Stimulated activated CD8-positive, alpha-beta memory T cell treated with anti-CD3 and anti-CD28 coated beads, Interleukin-4, amount 100 ng/mL, for 24 hours (primary cell): ENCODE measurements around the gene STT3B.
A peak's percentile ranks its signal among the peaks of the same experiment; 100 is the strongest.
"Not testable (repeated sequence)": the region's sequence is repeated elsewhere in the genome, so short reads cannot be mapped to it uniquely, and the experiment has no call there.

Source experiments
- DNase-seq: peaks from one replicate; pipeline ENCODE4 v3.0.0-alpha.2; 2020; ENCODE audit warnings: low read depth

Gene STT3B

DNA sequence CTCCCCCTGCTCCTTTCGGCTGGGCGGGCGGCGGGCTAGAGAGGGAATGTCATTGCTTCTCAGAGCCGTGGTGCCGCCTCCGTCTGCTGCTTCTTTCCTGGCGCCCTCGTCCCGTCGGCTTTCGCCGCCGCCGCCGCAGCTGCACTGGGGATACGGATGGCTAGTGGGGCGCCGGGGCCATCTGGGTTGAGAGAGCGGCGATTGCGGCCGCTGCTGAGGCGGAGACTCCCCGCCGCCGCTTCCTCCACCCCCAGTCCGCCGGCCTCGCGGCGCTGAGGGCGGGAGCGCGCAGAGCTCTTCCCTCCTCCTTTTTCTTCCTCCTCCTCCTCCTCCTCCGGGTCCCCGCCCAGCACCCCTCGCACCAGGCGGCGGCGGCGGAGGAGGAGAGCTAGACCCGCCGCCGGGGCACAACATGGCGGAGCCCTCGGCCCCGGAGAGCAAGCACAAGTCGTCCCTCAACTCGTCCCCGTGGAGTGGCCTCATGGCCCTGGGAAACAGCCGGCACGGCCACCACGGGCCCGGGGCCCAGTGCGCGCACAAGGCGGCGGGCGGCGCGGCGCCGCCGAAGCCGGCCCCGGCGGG lies at the start of gene STT3B:
TSS of gene STT3B (plus strand) at position 339 of the 582 bp plus-strand sequence. CDS start at position 413, 74 bp downstream.
- DNase-seq = peak; percentile 76

DNA sequence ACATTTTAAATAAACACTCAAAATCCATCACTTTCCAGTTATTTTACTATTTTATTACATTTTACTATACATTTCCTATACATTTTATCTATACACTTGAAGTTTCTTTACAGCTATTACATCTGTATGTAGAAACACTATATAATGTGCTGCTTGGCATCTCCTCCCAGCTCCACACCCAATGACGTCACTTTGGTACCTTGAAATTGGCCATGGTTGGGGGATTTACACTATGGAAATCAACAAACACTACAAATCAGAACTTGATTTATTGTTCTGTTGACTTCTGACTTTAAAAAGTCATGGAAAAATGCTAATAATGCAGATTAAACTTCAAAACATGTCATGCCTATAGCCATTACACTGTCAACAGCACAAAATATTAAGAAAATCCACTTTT lies 48.9 kb upstream of the STT3B start:
- DNase-seq = no peak

DNA sequence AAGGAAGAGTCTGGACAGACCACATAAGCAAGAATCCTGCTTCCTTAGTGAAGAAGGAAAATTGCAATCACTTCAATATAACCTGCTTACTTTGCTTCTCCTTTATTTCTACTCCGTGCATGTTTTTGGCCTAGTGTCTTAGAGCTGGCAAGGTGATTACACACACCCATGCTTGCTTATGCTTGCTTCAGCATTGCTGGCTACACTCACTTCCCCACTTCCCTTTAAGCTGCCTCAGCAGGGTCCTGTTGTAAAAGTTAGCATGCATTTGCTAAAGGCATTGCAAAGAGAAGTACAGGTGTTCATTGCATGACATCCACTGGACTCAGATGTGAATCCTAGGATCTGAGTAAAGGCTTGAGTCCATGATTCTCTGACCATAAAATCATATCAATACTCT lies 47.5 kb upstream of the STT3B start:
- DNase-seq = no peak

DNA sequence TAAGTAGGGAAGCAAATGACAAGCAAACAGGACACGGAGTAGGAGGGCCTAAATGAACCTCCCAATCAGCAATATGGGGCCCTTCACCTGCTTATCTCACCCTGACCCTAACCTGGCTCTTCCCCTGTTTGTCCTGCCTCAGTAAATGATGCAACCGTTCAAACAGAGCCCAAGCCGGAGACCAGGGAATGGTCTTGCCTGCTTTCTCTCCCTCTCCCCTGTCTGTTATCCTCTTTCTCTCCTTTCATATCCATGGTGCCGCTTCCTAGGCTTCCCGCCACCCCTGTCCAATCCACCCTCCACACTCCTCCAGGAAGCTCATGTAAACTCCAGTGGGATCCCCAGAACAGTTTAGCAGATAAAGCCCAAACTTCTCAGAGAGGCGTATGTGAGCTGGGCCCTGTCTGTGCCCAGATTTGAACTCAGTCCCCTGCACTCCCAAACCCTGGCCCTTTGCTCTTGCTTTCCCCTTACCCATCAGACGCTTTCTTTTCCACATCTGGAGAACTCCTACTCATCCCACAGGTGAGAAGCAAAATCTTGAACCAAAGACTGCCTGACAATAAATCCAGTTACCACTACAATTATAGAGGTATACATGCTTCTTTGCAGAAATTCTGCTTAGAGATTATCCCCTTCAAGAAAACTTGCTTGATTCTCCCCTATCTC lies 45.7 kb upstream of the STT3B start:
- no peak for DNase-seq

DNA sequence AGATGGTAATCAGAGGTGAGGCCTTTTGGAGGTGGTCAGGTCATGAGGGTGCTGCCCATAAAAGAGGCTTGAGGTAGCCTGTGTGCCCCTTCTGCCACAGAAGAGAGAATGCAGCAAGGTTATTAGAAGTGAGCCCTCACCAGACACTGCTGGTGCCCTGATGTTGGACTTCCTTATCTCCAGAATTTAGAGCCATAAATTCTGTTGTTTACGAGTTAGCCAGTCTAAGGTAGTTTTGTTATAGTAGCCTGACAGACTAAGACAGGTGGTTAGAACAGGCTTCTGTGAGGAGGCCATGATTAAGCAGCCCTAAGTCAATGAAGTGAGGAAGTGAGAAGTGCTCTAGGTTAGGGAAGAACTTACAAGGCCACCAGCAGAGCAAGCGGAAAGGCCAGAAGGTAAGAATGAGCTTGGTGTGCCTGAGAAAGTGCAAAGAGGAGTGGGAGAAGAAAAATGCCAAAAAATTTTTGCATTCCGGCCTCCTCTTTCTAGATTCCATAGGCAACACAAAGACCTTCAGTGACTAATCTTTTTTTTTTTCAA lies 44.2 kb upstream of the STT3B start:
- no peak for DNase-seq

DNA sequence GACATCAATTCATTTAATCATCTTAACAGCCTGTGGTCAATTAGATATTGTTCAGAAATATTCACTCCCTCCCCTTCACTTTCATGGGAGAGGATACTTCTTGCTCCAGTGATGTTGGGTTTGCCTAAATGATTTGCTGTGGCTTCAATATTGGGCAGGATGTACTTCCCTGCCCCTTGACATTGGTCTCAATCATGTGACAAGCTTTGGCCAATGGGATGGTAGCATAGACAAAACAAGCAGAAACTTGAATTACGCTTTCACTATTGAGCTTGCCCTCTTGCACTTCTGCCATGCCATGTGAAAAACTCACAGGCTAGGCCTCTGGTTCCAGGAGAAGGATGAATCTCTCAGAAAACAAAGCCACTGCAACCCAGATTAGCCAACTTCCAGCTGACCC lies 42.2 kb upstream of the STT3B start:
- DNase-seq = no peak

DNA sequence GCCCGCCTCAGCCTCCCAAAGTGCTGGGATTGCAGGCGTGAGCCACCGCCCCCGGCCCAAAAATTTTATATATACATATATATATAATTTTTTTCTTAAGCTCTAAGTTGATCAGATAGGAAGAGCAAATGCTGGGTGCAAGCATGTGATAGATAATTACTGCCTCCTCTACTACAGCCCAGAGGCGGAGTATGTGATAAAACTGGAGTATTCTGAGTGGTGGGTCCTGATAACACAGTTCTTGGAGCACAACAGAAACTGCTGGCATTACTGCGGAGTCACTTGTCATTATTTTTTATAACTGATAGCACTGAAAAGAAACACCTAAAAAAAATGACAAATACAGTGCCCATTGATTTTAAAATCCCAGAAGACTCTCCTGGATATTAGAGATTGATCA lies 41.1 kb upstream of the STT3B start:
- no peak for DNase-seq

DNA sequence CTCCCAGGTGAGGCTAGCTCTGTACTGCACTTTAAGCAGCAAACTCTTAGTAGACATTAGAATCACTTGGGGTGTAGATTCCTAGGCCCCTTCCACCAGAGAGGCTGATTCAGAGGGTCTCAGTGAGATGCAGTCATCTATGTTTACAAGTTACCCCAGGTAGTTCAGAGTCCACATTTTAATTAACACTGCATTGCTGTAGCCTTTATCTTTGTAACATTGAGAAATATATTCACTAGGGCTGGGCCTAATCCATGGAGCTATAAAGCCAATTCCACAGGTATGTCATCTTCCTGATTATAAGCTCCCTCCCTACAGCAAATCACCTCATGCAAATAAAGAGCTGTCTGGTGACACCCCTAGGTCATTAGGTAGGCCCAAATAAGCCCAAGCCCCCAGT lies 39.6 kb upstream of the STT3B start:
- DNase-seq = no peak

DNA sequence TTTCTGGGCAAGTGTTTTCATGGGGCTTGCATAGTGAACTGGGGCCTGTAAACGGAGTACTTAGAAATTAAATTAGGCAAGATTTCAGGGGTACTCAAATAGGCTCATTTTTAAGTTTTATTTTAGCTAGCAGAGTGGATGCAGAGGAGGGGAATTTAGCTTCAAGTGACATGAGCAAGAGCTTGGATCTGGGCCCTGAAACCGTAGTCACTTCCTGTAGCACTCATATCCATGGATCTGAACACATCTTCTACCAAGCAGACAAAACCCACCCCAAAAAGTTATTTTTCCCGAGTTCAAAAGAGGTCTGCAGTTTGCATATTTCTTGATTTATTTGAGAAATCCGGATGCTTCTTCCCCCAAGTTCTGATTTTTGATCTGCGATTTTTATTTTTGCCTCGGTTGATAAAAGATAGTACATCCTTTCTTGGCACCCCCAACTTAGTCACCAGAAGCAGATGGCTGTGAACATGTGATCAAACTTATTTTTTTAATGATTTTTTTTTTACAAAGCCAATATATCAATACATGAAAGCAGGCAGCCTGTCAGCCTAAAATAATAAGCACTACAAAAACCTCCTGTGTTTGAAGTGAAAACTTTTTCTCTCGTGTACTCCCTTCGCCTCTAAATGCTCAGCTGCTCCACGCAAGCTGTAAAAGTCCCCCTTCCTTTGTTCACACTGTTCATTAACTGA lies 36.6 kb upstream of the STT3B start:
- no peak for DNase-seq

DNA sequence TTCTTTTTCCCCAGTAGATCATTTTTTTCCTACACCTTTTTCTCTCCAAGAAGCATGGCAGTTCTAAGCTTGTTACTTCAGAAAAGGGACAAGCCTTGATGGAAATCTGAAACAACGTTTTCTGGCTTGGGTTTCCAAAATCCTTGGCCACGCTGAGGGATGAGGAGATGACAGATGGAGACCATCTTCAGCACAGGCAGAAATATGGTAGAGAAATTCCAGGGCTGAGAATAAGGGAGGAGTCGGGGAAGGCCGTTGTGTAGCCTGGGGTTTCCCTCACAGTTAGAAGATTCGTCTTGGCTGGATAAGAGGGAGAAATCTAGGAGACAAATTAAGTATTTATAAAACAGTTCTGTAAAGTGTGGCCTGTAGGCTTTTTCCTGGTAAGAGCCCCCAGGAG lies 33.9 kb upstream of the STT3B start:
- no peak for DNase-seq

DNA sequence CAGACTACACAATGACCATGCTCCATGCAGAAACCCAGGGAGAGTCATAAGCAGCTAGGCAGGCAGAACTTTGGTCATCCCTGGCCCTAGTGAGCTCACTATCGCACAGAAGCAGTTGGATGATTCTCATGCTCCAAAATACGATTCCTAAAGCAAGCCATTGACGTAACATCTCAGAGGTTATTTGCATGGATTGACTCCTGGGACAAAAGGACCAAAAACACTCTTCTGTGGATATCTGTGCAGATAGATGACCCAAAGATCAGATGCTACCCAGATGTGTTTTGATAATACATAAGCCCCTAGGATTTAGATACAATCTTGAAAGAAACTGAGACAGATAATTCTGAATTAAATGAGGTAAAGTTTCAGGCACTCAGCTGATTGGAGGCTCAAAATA lies 33.4 kb upstream of the STT3B start:
- DNase-seq = no peak

DNA sequence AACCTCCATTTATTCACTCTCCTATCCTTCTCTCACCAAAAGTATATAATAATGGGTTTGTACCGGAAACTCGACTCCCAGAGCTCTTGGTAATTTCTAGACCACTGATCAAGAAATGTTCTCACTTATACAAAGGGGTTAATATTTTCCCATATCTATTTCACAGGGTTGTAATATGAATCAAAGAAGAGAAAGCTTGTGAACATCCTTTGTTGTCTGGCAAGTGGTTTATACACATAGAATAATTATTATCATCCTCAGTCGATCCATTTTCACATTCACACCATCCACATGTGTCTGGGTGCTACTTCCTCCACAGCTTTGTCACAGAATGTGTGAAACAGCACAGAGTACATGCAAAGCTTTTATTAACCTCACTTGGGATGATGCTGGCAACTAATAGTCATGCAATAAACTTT lies 29.9 kb upstream of the STT3B start:
- DNase-seq = no peak

DNA sequence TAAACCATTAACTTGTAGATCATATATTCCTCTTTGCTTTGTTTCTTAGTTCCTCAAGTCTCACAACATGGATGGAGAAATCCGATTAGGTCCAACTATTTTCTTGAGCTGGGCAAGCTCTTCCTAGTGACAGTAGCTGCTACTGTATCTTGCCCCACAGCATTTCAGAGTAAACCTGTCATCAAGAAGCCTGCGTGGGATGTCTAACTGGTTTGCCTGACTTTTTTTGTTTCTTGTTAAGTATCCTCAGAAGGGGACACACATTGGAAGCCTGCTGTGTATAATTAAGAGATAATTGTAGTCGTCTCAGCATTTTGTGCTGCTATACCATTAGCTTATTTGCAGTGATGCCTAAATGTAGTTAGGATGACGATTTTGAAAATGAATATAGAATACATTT lies 29.3 kb upstream of the STT3B start:
- DNase-seq = no peak

DNA sequence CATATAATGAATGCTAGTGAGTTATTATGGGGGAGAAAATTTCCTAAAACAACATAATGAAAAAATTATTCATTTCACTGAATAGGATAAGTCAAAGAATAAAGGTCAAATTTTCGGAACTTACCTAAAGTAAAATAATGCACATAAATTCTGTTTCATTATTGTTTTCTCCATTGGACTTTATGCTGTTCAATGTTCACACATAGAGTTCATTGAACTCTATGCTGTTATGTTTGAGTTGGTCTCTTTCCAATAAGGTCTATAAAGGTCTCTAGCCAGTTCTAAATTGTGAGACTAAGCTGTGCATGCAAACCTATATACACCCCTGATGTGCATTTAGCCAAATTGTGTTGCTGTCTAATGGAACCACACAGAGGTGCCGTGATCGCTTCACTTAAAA lies 28.5 kb upstream of the STT3B start:
- DNase-seq = no peak

DNA sequence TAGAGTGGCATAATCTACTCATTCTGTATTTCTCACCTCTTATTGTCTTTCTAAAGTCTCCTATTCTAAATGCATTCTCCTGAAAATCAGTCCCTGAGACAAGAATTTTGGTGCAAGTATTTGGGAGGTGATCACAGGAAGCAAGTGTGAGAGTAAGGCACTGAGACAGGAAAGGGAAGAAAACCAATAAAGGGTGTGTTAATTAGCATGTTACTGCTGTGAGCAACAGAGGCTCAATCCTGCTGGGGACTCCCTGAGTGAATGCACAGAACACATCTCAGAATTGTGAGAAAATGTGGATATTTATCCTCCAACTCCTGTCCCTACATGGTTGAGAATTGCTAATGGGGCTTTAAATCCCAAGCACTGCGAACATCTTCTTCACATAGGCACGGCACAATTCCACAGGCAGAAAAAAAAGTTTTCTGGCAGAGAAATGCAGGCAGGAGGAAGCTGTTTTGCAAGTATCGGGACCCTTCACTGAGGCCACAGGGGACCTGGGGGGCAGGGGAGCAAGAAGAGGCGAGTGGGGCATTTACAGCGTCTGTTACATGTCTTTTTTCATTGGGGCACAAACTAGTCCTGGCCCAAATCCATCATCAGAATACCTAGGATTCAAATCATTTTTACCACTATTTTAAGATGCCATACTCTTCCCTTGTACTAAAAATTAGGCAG lies 27.2 kb upstream of the STT3B start:
- no peak for DNase-seq

DNA sequence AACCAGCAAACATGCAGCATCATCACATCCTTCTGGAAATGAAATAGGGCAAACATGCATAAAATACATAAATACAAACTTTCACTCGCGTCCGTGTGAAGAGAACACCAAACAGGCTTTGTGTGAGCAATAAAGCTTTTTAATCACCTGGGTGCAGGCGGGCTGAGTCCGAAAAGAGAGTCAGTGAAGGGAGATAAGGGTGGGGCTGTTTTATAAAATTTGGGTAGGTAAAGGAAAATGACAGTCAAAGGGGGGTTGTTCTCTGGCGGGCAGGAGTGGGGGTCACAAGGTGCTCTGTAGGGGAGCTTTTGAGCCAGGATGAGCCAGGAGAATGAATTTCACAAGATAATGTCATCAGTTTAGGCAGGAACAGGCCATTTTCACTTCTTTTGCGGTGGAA lies 26.2 kb upstream of the STT3B start:
- not testable (repeated sequence) for DNase-seq

DNA sequence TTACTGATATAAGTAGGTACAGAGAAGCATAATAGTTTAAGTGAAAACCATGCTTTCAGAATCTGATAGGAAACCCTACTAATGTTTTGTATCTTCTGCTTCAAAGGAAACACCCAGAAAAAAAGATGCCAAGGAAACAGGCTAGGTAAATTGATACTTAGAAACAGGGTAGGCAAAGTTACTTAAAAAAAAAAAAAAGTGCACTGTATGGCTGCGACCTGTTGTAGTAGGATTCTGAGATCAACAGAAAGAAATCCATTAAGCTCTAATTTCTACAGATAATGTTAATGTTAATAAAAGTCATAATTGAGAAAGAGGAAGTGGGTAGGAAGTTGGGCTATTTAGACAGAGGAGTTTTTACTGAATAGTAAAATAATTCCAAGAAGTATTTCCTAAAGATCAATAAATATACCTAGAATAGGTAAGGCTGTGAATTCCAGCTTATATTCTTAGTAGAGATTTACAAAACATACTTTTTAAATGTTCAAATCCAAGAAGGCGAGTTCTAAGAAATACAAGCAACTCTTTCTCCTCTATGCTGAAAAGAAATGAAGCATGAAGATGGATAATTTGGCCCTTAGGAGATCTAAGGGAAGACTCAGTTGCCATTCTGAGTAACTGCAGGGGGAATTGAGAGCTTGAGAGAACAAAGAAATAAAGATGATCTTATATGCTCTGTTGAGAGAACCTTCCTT lies 24.1 kb upstream of the STT3B start:
- DNase-seq = no peak

DNA sequence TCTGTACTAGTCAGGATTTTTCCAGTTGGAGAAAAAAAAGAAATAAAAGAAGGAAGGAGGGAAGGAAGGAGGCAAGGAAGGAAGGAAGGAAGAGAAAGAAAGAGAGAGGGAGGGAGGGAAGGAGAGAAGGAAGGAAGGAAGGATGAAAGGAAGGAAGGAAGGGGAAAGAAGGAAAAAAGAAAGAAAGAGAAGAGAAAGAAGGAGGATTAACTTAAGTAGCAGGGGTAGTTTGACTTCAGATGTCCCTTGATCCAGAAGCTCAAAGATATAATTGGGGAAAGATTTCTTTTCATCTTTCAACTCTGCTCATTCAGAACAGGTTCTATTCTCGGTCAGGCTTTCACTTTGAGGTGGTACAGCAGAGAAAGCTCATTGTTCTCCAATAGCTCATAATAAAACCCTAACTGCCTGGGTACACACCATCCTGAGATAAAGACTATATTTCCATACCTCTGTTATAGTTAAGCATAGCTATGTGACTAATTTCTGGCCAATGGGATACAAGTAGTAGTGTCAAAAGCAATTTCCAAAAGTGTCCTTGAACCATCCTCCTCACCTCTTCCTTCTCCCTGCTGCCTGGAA lies 23.5 kb upstream of the STT3B start:
- no peak for DNase-seq

DNA sequence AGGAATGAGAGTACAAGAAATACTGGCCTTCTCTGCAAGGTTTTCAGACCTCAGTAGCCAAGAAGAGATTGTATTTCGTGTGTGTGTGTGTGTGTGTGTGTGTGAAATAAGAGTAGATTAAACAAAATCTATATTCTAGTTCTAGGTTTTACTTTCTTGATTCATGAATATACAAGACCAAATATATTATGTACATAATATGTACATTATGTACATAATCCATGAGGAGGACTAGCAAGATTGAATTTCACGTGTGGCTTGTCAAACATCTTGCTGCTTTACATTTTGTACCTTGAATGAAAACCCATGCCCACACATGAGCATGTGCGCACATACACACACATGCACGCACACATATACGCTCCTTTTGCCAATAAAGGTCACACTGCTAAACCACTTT lies 18.2 kb upstream of the STT3B start:
- no peak for DNase-seq

DNA sequence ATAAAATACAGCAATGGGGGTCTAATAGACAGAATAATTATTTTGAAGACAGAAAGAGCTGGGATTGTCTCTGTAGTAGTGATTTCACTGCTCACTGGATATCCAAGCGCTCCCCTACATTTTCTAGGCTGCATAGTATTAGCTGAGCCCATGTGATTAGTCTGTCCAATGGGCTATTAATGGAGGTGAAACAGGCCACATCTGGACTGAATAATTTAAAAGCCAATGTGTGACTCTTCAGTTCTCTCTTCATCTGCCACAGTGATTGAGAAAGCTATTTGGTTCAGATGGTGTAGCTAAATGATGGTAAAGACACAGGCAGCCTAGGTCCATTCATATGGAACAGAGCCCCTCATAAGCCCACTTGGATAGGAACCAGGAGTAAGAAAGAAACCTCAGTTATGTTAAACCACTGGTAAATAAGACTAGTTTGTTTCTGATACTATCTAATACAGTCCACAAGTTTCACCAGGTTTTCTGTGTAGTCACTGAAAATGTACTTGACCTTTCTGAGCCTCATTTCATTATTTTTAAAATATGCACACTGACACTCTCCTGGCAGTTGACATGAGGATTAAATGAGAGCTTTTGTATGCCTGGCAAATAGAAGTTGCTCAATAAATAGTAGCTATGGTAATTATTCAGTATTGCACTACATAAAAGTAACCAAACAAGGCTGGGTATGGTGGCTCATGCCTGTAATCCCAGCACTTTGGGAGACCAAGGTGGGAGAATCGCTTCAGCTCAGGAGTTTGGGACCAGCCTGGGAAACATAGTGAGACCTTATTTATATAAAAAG lies 17.0 kb upstream of the STT3B start:
- DNase-seq = no peak

DNA sequence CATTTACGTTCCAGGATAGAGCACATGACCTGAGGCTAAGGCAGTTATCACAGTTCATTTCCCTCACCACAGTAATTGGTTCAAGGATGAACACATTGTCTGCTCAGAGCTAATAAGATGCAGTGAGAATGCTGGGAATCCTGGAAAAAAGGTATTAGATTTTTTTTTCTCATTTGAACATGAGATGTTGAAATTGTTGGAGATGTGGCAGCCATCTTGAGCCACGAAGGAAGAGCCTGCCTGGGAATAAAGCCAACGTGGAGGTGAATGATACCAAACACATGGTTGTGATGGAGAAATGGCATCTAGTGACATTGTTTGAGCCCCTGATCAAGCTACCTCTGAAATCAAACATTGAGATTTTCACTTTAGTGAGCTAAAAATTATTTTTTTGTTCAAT lies 16.0 kb upstream of the STT3B start:
- no peak for DNase-seq
